PC-3 (cell line): Measurements from ENCODE around the gene ITK. TPM values are rescaled to one million over a fixed set of nuclear protein-coding genes. Genes with fewer than 3 reads are reported as not detected.

Experiments
- ATAC-seq: fragments of 200-7000 bp; cut with Tn5 transposase; 2 replicates; pipeline ENCODE4 v1.9.1; 2020; ENCODE audit warnings: mild to moderate bottlenecking, moderate library complexity
- BruUV-seq: library from RNA; stranded (reverse); fragments of 400-500 nt; replicated peaks from 2 replicates; lab custom pipeline; 2021; lab: Mats Ljungman, UMichigan
- CTCF ChIA-PET: fragments of 300-600 bp; sonication (Branson Sonifier 250); formaldehyde crosslinking; loops from one replicate; lab custom pipeline; 2022; ENCODE audit warnings: antibody characterized with exemption; lab: Charles Lee
- POLR2A ChIA-PET: fragments of 300-600 bp; sonication (Branson Sonifier 250); formaldehyde crosslinking; loops from one replicate; lab custom pipeline; 2022; ENCODE audit warnings: antibody characterized with exemption; ENCODE audit not compliant: unreplicated experiment; lab: Charles Lee
- DNase-seq: peaks from one replicate; pipeline ENCODE4 v3.0.0-alpha.2; 2015
- H2AFZ ChIP-seq: fragments of 300-600 bp; sonication (generic); 2 replicates; pipeline ENCODE4 v1.6.0; 2016; ENCODE audit warnings: antibody characterized with exemption, low read length
- H3F3A ChIP-seq: fragments of 300-600 bp; sonication (generic); one replicate; pipeline ENCODE4 v1.6.0; 2017; ENCODE audit warnings: antibody characterized with exemption, low read length, control low read depth, mild to moderate bottlenecking; ENCODE audit not compliant: unreplicated experiment
- H3K27ac ChIP-seq: fragments of 300-600 bp; sonication (generic); 2 replicates; pipeline ENCODE4 v1.5.1; 2016; ENCODE audit warnings: mild to moderate bottlenecking, low read length
- H3K27me3 ChIP-seq: fragments of 300-600 bp; sonication (generic); 2 replicates; pipeline ENCODE4 v1.6.1; 2016; ENCODE audit warnings: low read length, mixed read lengths
- H3K36me3 ChIP-seq: fragments of 300-600 bp; sonication (generic); 2 replicates; pipeline ENCODE4 v1.6.1; 2016; ENCODE audit warnings: low read depth, mixed run types, low read length, mixed read lengths
- H3K4me1 ChIP-seq: fragments of 300-600 bp; sonication (generic); 2 replicates; pipeline ENCODE4 v1.5.1; 2016; ENCODE audit warnings: low read length; ENCODE audit not compliant: insufficient read depth
- H3K4me2 ChIP-seq: fragments of 300-600 bp; sonication (generic); 2 replicates; pipeline ENCODE4 v1.6.0; 2016; ENCODE audit warnings: low read length
- H3K4me3 ChIP-seq: fragments of 300-600 bp; sonication (generic); 2 replicates; pipeline ENCODE4 v1.5.1; 2016; ENCODE audit warnings: mild to moderate bottlenecking, low read length, mixed read lengths
- H3K79me2 ChIP-seq: fragments of 300-600 bp; sonication (generic); 2 replicates; pipeline ENCODE4 v1.6.1; 2017; ENCODE audit warnings: low read length, mixed read lengths
- H3K9ac ChIP-seq: fragments of 300-600 bp; sonication (generic); 2 replicates; pipeline ENCODE4 v1.6.0; 2016; ENCODE audit warnings: mild to moderate bottlenecking, low read length
- H3K9me2 ChIP-seq: fragments of 300-600 bp; sonication (generic); replicated peaks from 2 replicates; pipeline ENCODE4 v1.6.1; 2016; ENCODE audit warnings: mixed run types, low read length, mixed read lengths
- H3K9me3 ChIP-seq: fragments of 300-600 bp; sonication (generic); 2 replicates; pipeline ENCODE4 v1.6.1; 2016; ENCODE audit warnings: low read length, mixed read lengths
- H4K20me1 ChIP-seq: fragments of 300-600 bp; sonication (generic); 2 replicates; pipeline ENCODE4 v1.6.1; 2016; ENCODE audit warnings: low read length, mixed read lengths
- CTCF ChIP-seq: fragments of 300-600 bp; sonication (generic); conservative IDR thresholded peaks from 2 replicates; pipeline ENCODE4 v1.5.1; 2017; ENCODE audit warnings: antibody characterized with exemption, low read depth, mild to moderate bottlenecking, low read length
- EZH2 ChIP-seq: fragments of 300-600 bp; sonication (generic); IDR thresholded peaks from one replicate; pipeline ENCODE4 v1.6.1; 2017; ENCODE audit warnings: antibody characterized with exemption, mild to moderate bottlenecking, low read length; ENCODE audit not compliant: unreplicated experiment
- EZH2phosphoT487 ChIP-seq: fragments of 300-600 bp; sonication (generic); IDR thresholded peaks from 2 replicates; pipeline ENCODE4 v1.6.1; 2018; ENCODE audit warnings: mild to moderate bottlenecking, antibody characterized with exemption, low read length, borderline replicate concordance
- intact Hi-C: fragments of 100-400 bp; cut with micrococcal nuclease; formaldehyde crosslinking; loops from 2 replicates; pipeline ENCODE4 v1.9.0; 2023
- total RNA-seq: library from RNA; depleted of rRNA; stranded (reverse); fragments of >200 nt; gene quantifications from 2 replicates; pipeline ENCODE4 v1.2.3, GENCODE V29; 2014

ITK gene
- total RNA-seq, 1 experiment from 2014 or later, result 0.69 TPM

GRCh38 chr5:157157293-157157891 lies 23.2 kb upstream of the ITK start:
- CTCF ChIA-PET, result no interaction called here

DNA sequence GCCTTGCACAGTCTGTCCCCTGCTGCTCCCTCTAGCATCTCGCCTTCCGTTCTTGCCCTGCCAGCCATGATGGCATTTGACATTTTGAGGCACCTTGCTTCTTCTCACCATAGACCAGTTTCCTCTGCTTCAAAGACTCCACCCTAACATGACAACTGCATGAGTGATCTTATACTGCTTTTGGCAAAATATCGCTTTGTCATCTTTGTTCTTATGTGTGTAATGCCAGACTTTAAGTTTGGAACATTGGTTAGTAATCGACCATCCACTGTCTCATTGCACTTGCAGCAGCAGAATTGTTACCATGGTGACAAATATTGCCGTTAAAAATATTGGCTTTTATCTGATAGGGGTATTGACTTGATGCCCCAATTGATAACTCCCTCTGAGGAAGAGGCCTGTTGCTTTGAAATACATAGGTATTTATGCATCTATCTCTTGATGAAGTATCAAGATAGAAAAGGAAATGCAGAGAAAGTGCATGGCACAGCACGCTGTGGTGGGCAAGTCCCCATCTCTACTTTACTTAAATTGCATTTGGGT lies 21.4 kb upstream of the ITK start:
- intact Hi-C loops, result no loop called here
- no peaks in the 10 kb centered on the region for H3F3A ChIP-seq
- POLR2A ChIA-PET, result no interaction called here
- no peak overlapping the region for H3K9ac ChIP-seq
- H2AFZ ChIP-seq, result no peak overlapping the region
- no TSS peak for BruUV-seq
- no peak overlapping the region for H3K4me3 ChIP-seq
- no peak overlapping the region for H3K4me2 ChIP-seq
- no peaks in the 10 kb centered on the region for H3K9me2 ChIP-seq
- H3K27ac ChIP-seq, result no peak overlapping the region
- ATAC-seq (no peak), DNase-seq (peak; percentile 35)
- no peaks in the 10 kb centered on the region for H4K20me1 ChIP-seq
- H3K27me3 ChIP-seq, result peaks cover 95% of the 10 kb centered on the region
- no peaks in the 10 kb centered on the region for H3K9me3 ChIP-seq
- H3K36me3 ChIP-seq, result no peaks in the 10 kb centered on the region
- no peaks in the 10 kb centered on the region for H3K4me1 ChIP-seq
- TF ChIP-seq EZH2 (no peak), CTCF (no peak), EZH2phosphoT487 (no peak)
- no peaks in the 10 kb centered on the region for H3K79me2 ChIP-seq
- CTCF ChIA-PET, result interaction anchor here (0.7 kb wide), 1 partner anchor 104 kb away, joined by 5 read pairs; no protein-coding TSS in a partner anchor

More at GRCh38 chr5:157157293-157157891, 23.2 kb upstream of the ITK start:
- Histone ChIP-seq H2AFZ (no peak overlapping the region), H3K9me2 (no peaks in the 10 kb centered on the region), H3K36me3 (no peaks in the 10 kb centered on the region), H3K27me3 (peaks cover 80% of the 10 kb centered on the region), H3K9me3 (no peaks in the 10 kb centered on the region), H3K27ac (no peak overlapping the region), H3K9ac (no peak overlapping the region), H3K4me2 (no peak overlapping the region), H3K4me1 (no peaks in the 10 kb centered on the region), H4K20me1 (no peaks in the 10 kb centered on the region), H3K79me2 (no peaks in the 10 kb centered on the region), H3F3A (no peaks in the 10 kb centered on the region), H3K4me3 (no peak overlapping the region)
- intact Hi-C loops, result no loop called here
- no TSS peak for BruUV-seq
- POLR2A ChIA-PET, result no interaction called here
- no peak for ATAC-seq
- DNase-seq, result no peak
- TF ChIP-seq EZH2 (no peak), CTCF (no peak)

- H3K27me3 ChIP-seq, result peaks cover 96% of the 10 kb centered on the region
- H3K79me2 ChIP-seq, result no peaks in the 10 kb centered on the region
- POLR2A ChIA-PET, result no interaction called here
- no peak overlapping the region for H3K4me3 ChIP-seq
- no peak overlapping the region for H3K4me2 ChIP-seq
- no peaks in the 10 kb centered on the region for H3K9me2 ChIP-seq
- no TSS peak for BruUV-seq
- no peak for TF ChIP-seq EZH2
- TF ChIP-seq EZH2phosphoT487, result no peak
- TF ChIP-seq CTCF, result no peak
- no peak for DNase-seq
- no peaks in the 10 kb centered on the region for H4K20me1 ChIP-seq
- no peak overlapping the region for H2AFZ ChIP-seq
- no peaks in the 10 kb centered on the region for H3F3A ChIP-seq
- intact Hi-C loops, result no loop called here
- no peak overlapping the region for H3K9ac ChIP-seq
- H3K4me1 ChIP-seq, result no peaks in the 10 kb centered on the region
- no peaks in the 10 kb centered on the region for H3K9me3 ChIP-seq
- no peak for ATAC-seq
- H3K27ac ChIP-seq, result no peak overlapping the region
- no peaks in the 10 kb centered on the region for H3K36me3 ChIP-seq
- CTCF ChIA-PET, result no interaction called here
Observed at GRCh38 chr5:157160001-157160400, 20.6 kb upstream of the ITK start.
